ENCODE results near the gene CNN2. TPM values are rescaled to one million over a fixed set of nuclear protein-coding genes. Genes with fewer than 3 reads are reported as not detected.

CNN2 gene
- total and polyA plus RNA-seq, 2 experiments from 2014 or later: 115 to 247 TPM

- Histone ChIP-seq H3K27ac (peak overlapping the region; percentile 28), H3K4me3 (no peak overlapping the region), H3K79me2 (no peaks in the 10 kb centered on the region), H3K9me2 (replicated peaks; ENCODE audit: insufficient read depth) (no peaks in the 10 kb centered on the region), H3K36me3 (replicated peaks; ENCODE audit: insufficient read depth, low read depth) (no peaks in the 10 kb centered on the region), H4K20me1 (ENCODE audit: insufficient read depth, poor library complexity, severe bottlenecking) (peaks cover 3% of the 10 kb centered on the region), H3K9me3 (ENCODE audit: low read depth) (no peaks in the 10 kb centered on the region), H2AFZ (no peak overlapping the region), H3K4me1 (ENCODE audit: insufficient read depth) (peaks cover 8% of the 10 kb centered on the region), H3K4me2 (peak overlapping the region; percentile 73), H3K27me3 (no peaks in the 10 kb centered on the region)
- no peak for DNase-seq (ENCODE audit: low spot score)
- TF ChIP-seq EZH2phosphoT487 (IDR thresholded peaks at IDR 0.05; ENCODE audit: low read depth, severe bottlenecking, unreplicated experiment): no peak
- no peak for TF ChIP-seq EZH2 (IDR thresholded peaks at IDR 0.05; ENCODE audit: borderline replicate concordance)
- TF ChIP-seq CTCF (IDR thresholded peaks at IDR 0.05; ENCODE audit: poor library complexity): no peak
- WGBS (ENCODE audit: low lambda C conversion rate, missing lambda C conversion rate): 57% methylated on average over 22 of the region's 22 CpGs
These were observed 12.7 kb downstream of the CNN2 start for GRCh38 chr19:1038978-1039645.

- peak within 1 kb of the TSS; percentile 15 for H3K4me3 ChIP-seq
- DNase-seq (ENCODE audit: low spot score): peak; percentile 98
- H3K36me3 ChIP-seq (replicated peaks; ENCODE audit: insufficient read depth, low read depth): no peaks in the 10 kb centered on the region
- peak within 1 kb of the TSS; percentile 84 for H3K4me2 ChIP-seq
- TF ChIP-seq EZH2 (IDR thresholded peaks at IDR 0.05; ENCODE audit: borderline replicate concordance) (no peak), CTCF (IDR thresholded peaks at IDR 0.05; ENCODE audit: poor library complexity) (no peak), EZH2phosphoT487 (IDR thresholded peaks at IDR 0.05; ENCODE audit: low read depth, severe bottlenecking, unreplicated experiment) (no peak)
- H3K9me2 ChIP-seq (replicated peaks; ENCODE audit: insufficient read depth): no peaks in the 10 kb centered on the region
- H3K79me2 ChIP-seq: no peaks in the 10 kb centered on the region
- H3K27ac ChIP-seq: peak within 1 kb of the TSS; percentile 28
- 4% methylated on average over 56 of the region's 56 CpGs for WGBS (ENCODE audit: low lambda C conversion rate, missing lambda C conversion rate)
- no peaks in the 10 kb centered on the region for H3K27me3 ChIP-seq
- H3K9me3 ChIP-seq (ENCODE audit: low read depth): no peaks in the 10 kb centered on the region
- peak within 1 kb of the TSS; percentile 4 for H2AFZ ChIP-seq
- H3K4me1 ChIP-seq (ENCODE audit: insufficient read depth): peaks cover 8% of the 10 kb centered on the region
- H4K20me1 ChIP-seq (ENCODE audit: insufficient read depth, poor library complexity, severe bottlenecking): peaks cover 3% of the 10 kb centered on the region
These were observed 13.5 kb downstream of the CNN2 start, which contains the start of gene ABCA7 for GRCh38 chr19:1039646-1040475. TSS of gene ABCA7 (plus strand) at chr19:1040107. CDS start at chr19:1041362, 1,255 bp downstream.

- Histone ChIP-seq H2AFZ (peak overlapping the region; percentile 4), H3K27ac (no peak overlapping the region), H4K20me1 (ENCODE audit: insufficient read depth, poor library complexity, severe bottlenecking) (no peaks in the 10 kb centered on the region), H3K4me3 (peak overlapping the region; percentile 15), H3K4me1 (ENCODE audit: insufficient read depth) (peaks cover 8% of the 10 kb centered on the region), H3K9me3 (ENCODE audit: low read depth) (no peaks in the 10 kb centered on the region), H3K27me3 (no peaks in the 10 kb centered on the region), H3K4me2 (peak overlapping the region; percentile 84), H3K9me2 (replicated peaks; ENCODE audit: insufficient read depth) (no peaks in the 10 kb centered on the region), H3K36me3 (replicated peaks; ENCODE audit: insufficient read depth, low read depth) (no peaks in the 10 kb centered on the region), H3K79me2 (no peaks in the 10 kb centered on the region)
- DNase-seq (ENCODE audit: low spot score): peak; percentile 90
- TF ChIP-seq EZH2 (IDR thresholded peaks at IDR 0.05; ENCODE audit: borderline replicate concordance) (no peak), EZH2phosphoT487 (IDR thresholded peaks at IDR 0.05; ENCODE audit: low read depth, severe bottlenecking, unreplicated experiment) (no peak), CTCF (IDR thresholded peaks at IDR 0.05; ENCODE audit: poor library complexity) (no peak)
- WGBS (ENCODE audit: low lambda C conversion rate, missing lambda C conversion rate): 3% methylated on average over 27 of the region's 27 CpGs
These were observed 14.3 kb downstream of the CNN2 start for GRCh38 chr19:1040476-1041271.
